ENCODE data around the gene RPH3AL. TPM values are rescaled to one million over a fixed set of nuclear protein-coding genes. Genes with fewer than 3 reads are reported as not detected.

The RPH3AL gene
- total RNA-seq, 1 experiment from 2014 or later, result 3.8 TPM

GRCh38 chr17:353838-354234, 1.2 kb upstream of the RPH3AL start:
- no peak for DNase-seq (ENCODE audit: low read depth)

- DNase-seq (ENCODE audit: low read depth), result no peak
Observed at GRCh38 chr17:353213-353837, 718 bp upstream of the RPH3AL start.

- DNase-seq (ENCODE audit: low read depth), result no peak
Observed at GRCh38 chr17:351875-352420, 659 bp downstream of the RPH3AL start.

GRCh38 chr17:351449-351738, 1.2 kb downstream of the RPH3AL start:
- no peak for DNase-seq (ENCODE audit: low read depth)

- peak; percentile 33 for DNase-seq (ENCODE audit: low read depth)
Observed at GRCh38 chr17:350706-351448, 1.7 kb downstream of the RPH3AL start.

- no peak for DNase-seq (ENCODE audit: low read depth)
Observed at GRCh38 chr17:349666-350065, 2.9 kb downstream of the RPH3AL start.

GRCh38 chr17:348692-349425, 3.7 kb downstream of the RPH3AL start:
- DNase-seq (ENCODE audit: low read depth), result no peak

- no peak for DNase-seq (ENCODE audit: low read depth)
Observed at GRCh38 chr17:348012-348411, 4.6 kb downstream of the RPH3AL start.

DNA sequence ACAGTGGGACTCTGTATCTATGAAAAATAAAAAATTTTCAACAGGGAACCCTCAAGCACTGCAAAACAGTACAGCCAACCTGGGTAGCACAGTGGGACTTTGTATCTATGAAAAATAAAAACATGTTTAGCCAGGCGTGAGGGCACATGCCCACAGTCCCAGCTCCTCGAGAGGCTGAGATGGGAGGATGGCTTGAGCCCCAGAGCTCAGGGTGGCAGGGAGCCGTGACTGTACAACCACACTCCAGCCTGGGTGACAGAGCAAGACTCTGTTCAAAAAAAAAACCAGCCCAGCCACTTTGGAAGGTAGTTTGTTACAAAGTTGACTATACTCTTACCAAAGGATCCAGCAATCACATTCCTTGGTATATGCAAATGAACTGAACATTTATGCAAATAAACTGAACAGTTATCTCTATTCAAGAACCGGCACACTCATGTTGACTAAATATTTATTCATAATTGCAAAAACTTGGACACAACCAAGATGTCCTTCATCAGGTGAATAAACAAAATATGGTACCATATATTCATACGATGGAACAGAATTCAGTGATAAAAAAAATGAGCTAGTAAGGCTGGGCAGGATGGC, 5.2 kb downstream of the RPH3AL start:
- DNase-seq (ENCODE audit: low read depth), result no peak

DNA sequence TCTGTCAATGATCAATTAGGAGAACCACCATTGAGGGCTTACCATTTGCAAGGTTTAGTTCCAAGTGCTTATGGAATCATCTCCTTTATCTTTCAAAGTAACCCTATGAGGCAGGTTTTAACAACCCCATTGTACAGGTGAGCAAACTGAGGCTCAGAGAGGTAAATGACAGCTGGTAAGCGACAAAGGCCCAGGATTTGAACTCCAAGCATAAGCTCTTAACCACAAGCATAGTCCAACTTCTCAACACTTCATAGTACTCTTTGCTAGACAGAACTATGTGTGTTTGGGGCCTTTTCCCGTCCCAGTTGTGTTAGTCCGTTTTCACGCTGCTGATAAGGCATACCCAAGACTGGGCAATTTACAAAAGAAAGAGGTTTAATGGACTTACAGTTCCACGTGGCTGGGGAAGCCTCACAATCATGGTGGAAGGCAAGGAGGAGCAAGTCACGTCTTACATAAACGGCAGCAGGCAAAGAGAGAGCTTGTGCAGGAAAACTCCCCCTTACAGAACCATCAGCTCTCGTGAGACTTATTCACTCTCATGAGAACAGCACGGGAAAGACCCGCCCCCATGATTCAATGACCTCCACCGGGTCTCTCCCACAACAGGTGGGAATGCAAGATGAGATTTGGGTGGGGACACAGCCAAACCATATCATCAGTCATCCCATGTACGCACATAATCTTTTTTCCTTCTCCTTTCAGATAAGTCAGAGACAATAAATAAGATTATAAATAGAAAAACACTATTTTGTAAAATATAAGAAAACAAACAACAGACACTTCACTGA, 6.4 kb downstream of the RPH3AL start:
- no peak for DNase-seq (ENCODE audit: low read depth)

- DNase-seq (ENCODE audit: low read depth), result no peak
Observed at GRCh38 chr17:345261-345660, 7.3 kb downstream of the RPH3AL start.

GRCh38 chr17:343875-344752, 8.5 kb downstream of the RPH3AL start:
- DNase-seq (ENCODE audit: low read depth), result no peak

DNA sequence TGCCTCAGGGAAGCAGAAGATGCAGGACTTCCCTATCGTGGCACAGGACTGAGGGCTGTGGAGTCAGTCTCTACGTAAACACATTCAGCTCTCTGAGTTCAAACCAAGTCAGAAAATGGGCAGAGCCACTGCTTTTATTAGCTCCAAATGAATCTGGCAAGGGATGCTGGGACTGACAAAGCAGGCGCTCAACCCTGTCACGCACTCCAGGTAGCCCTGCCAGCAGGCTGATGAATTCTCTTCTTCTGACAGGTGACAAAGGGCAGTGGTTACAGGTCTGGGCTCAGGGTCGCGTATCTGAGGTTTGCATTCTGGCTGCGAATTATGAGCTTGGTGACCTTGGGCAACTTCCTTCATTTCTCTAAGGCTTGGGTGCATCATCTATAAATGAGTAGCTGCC, 9.4 kb downstream of the RPH3AL start:
- no peak for DNase-seq (ENCODE audit: low read depth)

DNA sequence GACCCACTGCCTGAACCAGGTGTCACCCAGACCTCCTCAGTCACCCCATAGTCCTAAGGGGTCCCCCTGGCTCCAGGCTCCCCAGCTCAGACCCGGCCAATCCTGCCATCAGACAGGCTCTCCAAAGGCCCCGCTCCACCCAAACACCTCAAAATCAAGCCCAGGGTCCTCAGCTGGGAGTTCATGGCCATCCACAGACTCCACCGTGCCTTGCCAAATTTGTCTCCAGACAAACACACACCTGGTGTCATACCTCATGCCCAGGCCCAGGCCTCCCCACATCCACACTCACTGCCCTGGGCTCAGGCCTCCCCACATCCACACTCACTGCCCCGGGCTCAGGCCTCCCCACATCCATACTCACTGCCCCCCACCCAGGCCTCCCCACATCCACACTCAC, 12.5 kb downstream of the RPH3AL start:
- DNase-seq (ENCODE audit: low read depth), result no peak

GRCh38 chr17:339193-340061, 13.2 kb downstream of the RPH3AL start:
- DNase-seq (ENCODE audit: low read depth), result no peak

- DNase-seq (ENCODE audit: low read depth), result no peak
Observed at GRCh38 chr17:338442-339192, 14.0 kb downstream of the RPH3AL start.

DNA sequence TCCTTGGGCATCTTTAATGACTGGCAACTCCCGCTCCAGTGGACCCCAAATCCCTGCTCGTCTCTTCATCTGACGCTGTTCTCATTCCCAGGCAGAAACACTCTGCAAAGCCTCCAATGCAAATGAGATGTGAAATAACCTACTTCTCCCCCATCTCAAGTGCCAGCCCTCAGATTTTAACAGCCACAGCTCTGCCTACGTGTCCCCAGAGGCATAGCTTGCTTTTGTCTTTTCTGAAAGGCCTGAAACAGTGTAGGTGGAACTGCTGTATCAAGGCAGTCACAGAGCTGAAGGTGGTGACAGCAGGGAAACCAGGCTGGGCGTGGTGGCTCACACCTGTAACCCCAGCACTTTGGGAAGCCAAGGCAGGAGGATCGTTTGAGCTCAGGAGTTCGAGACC, 14.7 kb downstream of the RPH3AL start:
- DNase-seq (ENCODE audit: low read depth), result no peak

DNA sequence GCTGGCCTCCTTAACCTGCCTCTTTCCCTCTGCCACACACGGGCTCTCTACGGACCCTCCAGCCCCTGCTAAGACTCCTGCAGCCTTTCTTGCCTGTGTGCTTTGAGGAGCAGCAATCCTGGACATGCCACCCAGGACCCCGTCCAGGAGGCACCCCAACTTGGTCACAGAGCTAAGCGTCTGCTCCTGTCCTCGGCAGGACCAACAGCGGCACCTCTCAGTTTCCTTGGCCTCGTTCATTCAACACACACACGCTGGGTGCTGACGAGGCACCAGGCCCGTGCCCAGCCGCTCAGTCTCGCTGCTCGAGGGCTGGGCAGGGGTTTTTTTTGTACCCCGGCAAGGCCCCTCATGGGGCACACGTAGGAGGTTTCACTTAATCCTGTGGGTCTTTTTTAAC, 15.2 kb downstream of the RPH3AL start:
- DNase-seq (ENCODE audit: low read depth), result no peak

- DNase-seq (ENCODE audit: low read depth), result no peak
Observed at GRCh38 chr17:337022-337420, 15.6 kb downstream of the RPH3AL start.
